22Rv1 (cell line): ENCODE measurements around the gene POLN.

ENCODE experiments used
- CTCF ChIP-seq: fragments of 450-650 bp; IDR thresholded peaks from 2 replicates; pipeline ENCODE4 v1.5.1; 2017; ENCODE audit warnings: mild to moderate bottlenecking
- ZFX ChIP-seq: fragments of 450-650 bp; IDR thresholded peaks from 2 replicates; pipeline ENCODE4 v1.6.1; 2017; ENCODE audit warnings: antibody characterized with exemption, borderline replicate concordance

GRCh38 chr4:2089222-2089621 is 152.7 kb downstream of the POLN start:
- TF ChIP-seq CTCF = no peak
- no peak for TF ChIP-seq ZFX
